OCI-LY1 (cell line): ENCODE results near the gene LIMS2.

ENCODE experiments used
- CTCF ChIP-seq: fragments of 200-600 bp; sonication (generic), shearing (Covaris generic); IDR thresholded peaks from 2 replicates; pipeline ENCODE4 v1.5.1; 2017; ENCODE audit warnings: mild to moderate bottlenecking, antibody characterized with exemption, low read length, moderate library complexity, mixed read lengths
- EZH2 ChIP-seq: fragments of 200-600 bp; sonication (generic), shearing (Covaris generic); IDR thresholded peaks from 2 replicates; pipeline ENCODE4 v1.8.0; 2017; ENCODE audit warnings: borderline replicate concordance, mixed run types, mild to moderate bottlenecking, antibody characterized with exemption, low read length, moderate library complexity, mixed read lengths

DNA sequence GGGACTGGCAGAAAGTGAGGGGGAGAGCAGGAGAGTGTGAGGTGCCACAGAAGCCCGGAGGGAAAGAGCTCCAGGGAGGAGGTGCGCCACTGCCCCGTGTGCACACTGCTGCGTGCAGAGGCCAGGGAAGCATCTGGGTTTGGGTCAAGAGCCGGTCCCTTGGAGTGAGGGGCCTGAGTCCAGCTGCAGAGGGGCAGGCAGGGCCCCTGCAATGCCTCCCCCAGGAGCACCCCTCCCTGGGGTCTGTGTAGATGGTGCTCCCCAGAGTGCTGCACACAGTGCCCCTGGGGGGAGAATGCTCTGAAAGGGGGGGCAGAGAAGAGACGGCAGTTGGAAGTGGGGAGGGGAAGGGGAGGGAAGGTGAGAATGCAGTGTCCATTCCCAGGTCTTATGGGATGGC is 3.7 kb upstream of the LIMS2 start:
- no peak for TF ChIP-seq CTCF
- no peak for TF ChIP-seq EZH2
